Endodermal cell (in vitro differentiated cells): ENCODE data around the gene PLEKHD1. TPM values are rescaled to one million over a fixed set of nuclear protein-coding genes. Genes with fewer than 3 reads are reported as not detected.

Experiments
- DNase-seq: peaks from one replicate; pipeline ENCODE4 v3.0.0-alpha.2; 2017
- H3K27ac ChIP-seq: 2 replicates; pipeline ENCODE4 v1.5.1; 2013; ENCODE audit warnings: mild to moderate bottlenecking, low read depth, low read length, moderate library complexity
- H3K27me3 ChIP-seq: 2 replicates; pipeline ENCODE4 v1.6.1; 2013; ENCODE audit warnings: mild to moderate bottlenecking, low read length, moderate library complexity; ENCODE audit not compliant: insufficient read depth, control insufficient read depth, poor library complexity, severe bottlenecking
- H3K36me3 ChIP-seq: 2 replicates; pipeline ENCODE4 v1.7.0; 2013; ENCODE audit warnings: mild to moderate bottlenecking, low read length, moderate library complexity; ENCODE audit not compliant: control insufficient read depth, insufficient read depth
- H3K4me1 ChIP-seq: one replicate; pipeline ENCODE4 v1.7.0; 2013; ENCODE audit warnings: low read length; ENCODE audit not compliant: control insufficient read depth, insufficient read depth
- H3K4me3 ChIP-seq: 2 replicates; pipeline ENCODE4 v1.5.1; 2013; ENCODE audit warnings: mild to moderate bottlenecking, low read length, moderate library complexity
- H3K9ac ChIP-seq: 2 replicates; pipeline ENCODE4 v1.6.1; 2013; ENCODE audit warnings: mild to moderate bottlenecking, low read length, moderate library complexity; ENCODE audit not compliant: poor library complexity, severe bottlenecking; ENCODE audit errors: extremely low read depth
- H3K9me3 ChIP-seq: 2 replicates; pipeline ENCODE4 v1.6.1; 2013; ENCODE audit warnings: mild to moderate bottlenecking, low read length, moderate library complexity; ENCODE audit not compliant: control insufficient read depth
- H3K27ac Mint-ChIP-seq: 2 replicates; pipeline ENCODE4 v1.8.0; 2020; ENCODE audit warnings: mixed read lengths
- H3K27me3 Mint-ChIP-seq: 2 replicates; pipeline ENCODE4 v1.8.0; 2021; ENCODE audit warnings: mild to moderate bottlenecking, mixed read lengths; ENCODE audit not compliant: insufficient read depth
- H3K36me3 Mint-ChIP-seq: 2 replicates; pipeline ENCODE4 v1.8.0; 2020; ENCODE audit warnings: low read depth, mixed read lengths
- H3K4me1 Mint-ChIP-seq: 2 replicates; pipeline ENCODE4 v1.8.0; 2020; ENCODE audit warnings: mixed read lengths
- H3K4me3 Mint-ChIP-seq: 2 replicates; pipeline ENCODE4 v1.8.0; 2020; ENCODE audit warnings: mild to moderate bottlenecking, moderate library complexity, mixed read lengths
- H3K9me3 Mint-ChIP-seq: 2 replicates; pipeline ENCODE4 v1.8.0; 2020; ENCODE audit warnings: mild to moderate bottlenecking, mixed read lengths
- WGBS, 2 experiments: methylation state at CpG; one replicate each; pipeline versions ENCODE4 v1.1.5 to v1.1.7; 2013; ENCODE audit warnings: missing lambda C conversion rate in 2 of 2, mixed read lengths in 1 of 2; ENCODE audit not compliant: insufficient coverage in 1 of 2, insufficient read length in 1 of 2; 5-methylcytosine and 5-hydroxymethylcytosine counted together
- total RNA-seq, 2 donors: library from RNA; stranded (reverse); fragmentation: NEBNext Ultra II Directional in 1 of 2; extraction: Animal tissue kit (Norgen Biotek cat#: 25700) in 1 of 2; gene quantifications; 2 replicates in 1 of 2; 3 replicates in 1 of 2; pipeline ENCODE4 v1.2.1, GENCODE V29; 2021
- TF ChIP-seq, protein P1 (sequence below): fragments of 200-600 bp; sonication (generic); conservative IDR thresholded peaks from 2 replicates; pipeline ENCODE4 v1.5.0; 2021; ENCODE audit warnings: antibody characterized with exemption, mild to moderate bottlenecking

PLEKHD1 gene
- total RNA-seq, 2 donors from 2014 or later, result 0.11 TPM

DNA sequence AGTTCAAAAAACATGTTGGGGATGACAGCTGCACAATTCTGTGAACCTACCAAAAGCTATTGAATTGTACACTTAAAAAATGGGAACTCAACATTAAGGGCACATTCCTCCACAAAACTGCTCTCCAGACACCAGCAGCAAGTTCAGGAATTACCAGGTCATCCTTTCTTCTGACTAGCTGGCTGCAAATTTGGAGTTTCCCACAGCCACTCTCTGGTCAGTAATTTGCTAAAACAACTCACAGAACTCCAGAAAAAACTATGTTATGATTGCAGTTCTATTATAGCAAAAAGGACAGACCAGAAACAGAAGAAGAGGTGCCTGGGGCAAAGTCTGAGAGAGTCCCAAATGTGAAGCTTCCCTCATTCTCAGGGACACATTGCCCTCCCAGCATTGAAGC lies 20.1 kb upstream of the PLEKHD1 start:
- peaks cover 8% of the 10 kb centered on the region for H3K36me3 Mint-ChIP-seq
- H3K27me3 Mint-ChIP-seq, result no peaks in the 10 kb centered on the region
- Histone ChIP-seq H3K4me3 (no peak overlapping the region), H3K27ac (no peak overlapping the region), H3K9me3 (no peaks in the 10 kb centered on the region), H3K9ac (no peak overlapping the region), H3K4me1 (no peaks in the 10 kb centered on the region), H3K36me3 (peaks cover 11% of the 10 kb centered on the region), H3K27me3 (no peaks in the 10 kb centered on the region)
- H3K27ac Mint-ChIP-seq, result no peak overlapping the region
- no peaks in the 10 kb centered on the region for H3K4me1 Mint-ChIP-seq
- no peak overlapping the region for H3K4me3 Mint-ChIP-seq
- TF ChIP-seq, protein P1, sequence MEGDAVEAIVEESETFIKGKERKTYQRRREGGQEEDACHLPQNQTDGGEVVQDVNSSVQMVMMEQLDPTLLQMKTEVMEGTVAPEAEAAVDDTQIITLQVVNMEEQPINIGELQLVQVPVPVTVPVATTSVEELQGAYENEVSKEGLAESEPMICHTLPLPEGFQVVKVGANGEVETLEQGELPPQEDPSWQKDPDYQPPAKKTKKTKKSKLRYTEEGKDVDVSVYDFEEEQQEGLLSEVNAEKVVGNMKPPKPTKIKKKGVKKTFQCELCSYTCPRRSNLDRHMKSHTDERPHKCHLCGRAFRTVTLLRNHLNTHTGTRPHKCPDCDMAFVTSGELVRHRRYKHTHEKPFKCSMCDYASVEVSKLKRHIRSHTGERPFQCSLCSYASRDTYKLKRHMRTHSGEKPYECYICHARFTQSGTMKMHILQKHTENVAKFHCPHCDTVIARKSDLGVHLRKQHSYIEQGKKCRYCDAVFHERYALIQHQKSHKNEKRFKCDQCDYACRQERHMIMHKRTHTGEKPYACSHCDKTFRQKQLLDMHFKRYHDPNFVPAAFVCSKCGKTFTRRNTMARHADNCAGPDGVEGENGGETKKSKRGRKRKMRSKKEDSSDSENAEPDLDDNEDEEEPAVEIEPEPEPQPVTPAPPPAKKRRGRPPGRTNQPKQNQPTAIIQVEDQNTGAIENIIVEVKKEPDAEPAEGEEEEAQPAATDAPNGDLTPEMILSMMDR, result no peak
- no peaks in the 10 kb centered on the region for H3K9me3 Mint-ChIP-seq
- no peak for DNase-seq

DNA sequence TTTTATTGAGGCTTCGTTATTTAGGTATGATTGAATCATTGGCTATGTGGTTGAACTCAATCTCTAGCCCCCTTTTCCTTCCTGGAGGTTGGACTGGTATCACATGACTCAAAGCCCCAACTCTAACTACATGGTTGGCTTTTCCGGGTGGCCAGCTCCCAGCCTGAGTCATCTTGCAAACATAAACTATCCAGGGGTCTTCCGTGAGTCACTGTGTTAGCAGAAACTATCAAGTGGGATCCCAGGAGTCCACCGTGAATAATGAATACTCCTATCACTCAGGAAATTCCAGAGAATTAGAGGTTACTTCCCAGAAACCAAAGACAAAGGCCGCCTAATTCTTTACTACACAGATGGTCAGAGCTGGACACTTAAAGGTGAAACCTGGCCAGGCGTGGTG lies 19.7 kb upstream of the PLEKHD1 start:
- no peak overlapping the region for H3K4me3 Mint-ChIP-seq
- peaks cover 11% of the 10 kb centered on the region for H3K36me3 ChIP-seq
- no peak overlapping the region for H3K27ac Mint-ChIP-seq
- H3K27me3 Mint-ChIP-seq, result no peaks in the 10 kb centered on the region
- H3K9ac ChIP-seq, result no peak overlapping the region
- no peak overlapping the region for H3K4me3 ChIP-seq
- no peak for DNase-seq
- H3K4me1 ChIP-seq, result no peaks in the 10 kb centered on the region
- no peaks in the 10 kb centered on the region for H3K9me3 ChIP-seq
- 83 to 95% methylated on average over 5 to 6 of the region's 6 CpGs for WGBS, 2 experiments
- H3K27ac ChIP-seq, result no peak overlapping the region
- no peaks in the 10 kb centered on the region for H3K9me3 Mint-ChIP-seq
- no peaks in the 10 kb centered on the region for H3K27me3 ChIP-seq
- H3K36me3 Mint-ChIP-seq, result peaks cover 8% of the 10 kb centered on the region
- TF ChIP-seq, protein P1, result no peak
- H3K4me1 Mint-ChIP-seq, result no peaks in the 10 kb centered on the region

DNA sequence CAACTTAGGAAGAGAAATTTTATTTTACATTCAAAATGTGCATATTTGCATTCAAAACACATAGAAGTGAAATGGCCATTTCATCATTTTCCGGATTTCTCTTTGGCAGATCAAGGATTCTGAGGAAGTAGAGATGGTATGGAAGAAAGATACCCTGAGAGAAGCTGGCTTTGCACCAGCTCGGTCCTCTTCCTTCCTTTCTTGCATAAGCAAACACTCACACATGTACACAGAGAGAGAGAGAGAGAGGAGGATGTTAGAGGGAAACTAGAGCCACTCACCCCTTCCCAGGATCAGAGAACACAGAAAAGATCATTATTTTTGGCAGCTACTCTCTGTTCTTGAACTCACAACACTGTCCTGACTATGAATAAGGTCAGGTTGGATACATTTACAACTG lies 15.6 kb upstream of the PLEKHD1 start:
- Histone ChIP-seq H3K9ac (no peak overlapping the region), H3K36me3 (no peaks in the 10 kb centered on the region), H3K4me3 (no peak overlapping the region), H3K9me3 (no peaks in the 10 kb centered on the region), H3K27ac (no peak overlapping the region), H3K4me1 (no peaks in the 10 kb centered on the region), H3K27me3 (no peaks in the 10 kb centered on the region)
- Mint-ChIP-seq H3K4me1 (no peaks in the 10 kb centered on the region), H3K27ac (no peak overlapping the region), H3K9me3 (no peaks in the 10 kb centered on the region), H3K4me3 (no peak overlapping the region), H3K36me3 (no peaks in the 10 kb centered on the region), H3K27me3 (peaks cover 8% of the 10 kb centered on the region)
- TF ChIP-seq, protein P1, result no peak
- no peak for DNase-seq
- WGBS, 2 experiments, result 100% methylated on average over 1 of the region's 2 CpGs; no CpG with 5 or more reads in 1 of the 2 experiments
